GM20431 (cell line): ENCODE data around the gene ADARB2.

Experiments
- in situ Hi-C: fragments of 300-500 bp; cut with MseI, MboI; formaldehyde crosslinking; loops from one replicate; pipeline ENCODE4 v1.15.0; 2020; ENCODE audit warnings: low sequenced_read_pairs; ENCODE audit not compliant: unreplicated experiment

ADARB2 gene

DNA sequence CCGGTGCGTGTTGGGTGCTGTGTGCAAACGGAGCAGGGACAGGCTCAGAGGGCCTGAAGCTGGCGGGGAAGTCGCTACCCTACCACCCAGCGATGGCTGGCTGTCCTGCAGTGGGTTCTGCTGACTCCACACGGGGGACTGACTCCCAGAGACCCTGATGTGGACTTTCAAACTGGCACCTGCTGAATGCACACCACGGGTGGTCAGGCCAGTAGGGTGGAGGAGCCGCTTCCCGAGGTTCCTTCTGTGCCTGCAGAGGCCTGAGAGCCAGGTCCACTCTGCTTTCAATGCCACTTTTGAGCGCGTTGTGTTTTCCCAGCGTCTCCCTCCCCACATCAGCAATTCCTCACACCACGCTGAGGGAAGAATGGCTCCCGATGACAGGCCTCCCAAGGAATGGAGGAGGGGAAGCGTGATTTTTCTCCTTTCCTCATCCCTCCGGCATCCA is 135.3 kb downstream of the ADARB2 start:
- in situ Hi-C loops, result no loop called here

DNA sequence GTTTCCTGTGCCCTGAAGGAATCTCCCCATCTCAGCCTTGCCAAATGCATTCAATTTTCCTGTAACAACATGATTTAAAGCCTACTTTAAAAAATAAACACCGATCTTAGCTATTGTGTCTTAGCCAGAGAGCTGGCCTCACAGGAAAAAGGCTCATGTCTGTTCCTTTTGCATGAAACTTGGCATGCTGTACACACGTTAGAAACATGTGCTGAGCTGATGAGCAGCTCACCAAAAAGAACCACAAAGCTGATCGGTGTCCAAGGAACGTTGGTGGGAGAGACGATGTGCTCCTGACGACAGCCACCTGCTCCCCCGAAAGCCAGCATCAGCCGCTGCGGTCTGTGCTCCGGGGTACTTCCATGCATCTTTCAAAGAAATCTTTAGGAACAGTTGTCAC is 135.9 kb downstream of the ADARB2 start:
- in situ Hi-C loops, result no loop called here

DNA sequence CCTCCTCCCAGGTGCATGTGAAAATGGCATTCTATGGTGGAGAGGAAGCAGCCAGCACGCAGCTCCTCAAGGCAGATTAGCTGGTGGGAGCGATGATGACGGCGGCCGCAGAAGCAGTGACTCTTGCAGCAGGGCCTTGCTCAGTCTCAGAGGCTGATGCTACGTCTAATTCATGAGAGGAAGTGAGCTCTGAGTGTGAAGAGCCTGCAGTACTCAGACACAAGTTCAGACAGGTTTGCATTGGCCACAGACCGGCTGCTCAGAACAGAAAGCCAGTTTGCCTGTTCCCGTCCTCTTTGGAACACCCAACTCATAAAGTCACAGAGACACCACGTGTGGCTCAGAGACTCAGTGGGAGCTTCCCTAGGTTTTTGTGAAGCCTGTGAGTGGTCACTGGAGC is 136.5 kb downstream of the ADARB2 start:
- in situ Hi-C loops, result no loop called here

DNA sequence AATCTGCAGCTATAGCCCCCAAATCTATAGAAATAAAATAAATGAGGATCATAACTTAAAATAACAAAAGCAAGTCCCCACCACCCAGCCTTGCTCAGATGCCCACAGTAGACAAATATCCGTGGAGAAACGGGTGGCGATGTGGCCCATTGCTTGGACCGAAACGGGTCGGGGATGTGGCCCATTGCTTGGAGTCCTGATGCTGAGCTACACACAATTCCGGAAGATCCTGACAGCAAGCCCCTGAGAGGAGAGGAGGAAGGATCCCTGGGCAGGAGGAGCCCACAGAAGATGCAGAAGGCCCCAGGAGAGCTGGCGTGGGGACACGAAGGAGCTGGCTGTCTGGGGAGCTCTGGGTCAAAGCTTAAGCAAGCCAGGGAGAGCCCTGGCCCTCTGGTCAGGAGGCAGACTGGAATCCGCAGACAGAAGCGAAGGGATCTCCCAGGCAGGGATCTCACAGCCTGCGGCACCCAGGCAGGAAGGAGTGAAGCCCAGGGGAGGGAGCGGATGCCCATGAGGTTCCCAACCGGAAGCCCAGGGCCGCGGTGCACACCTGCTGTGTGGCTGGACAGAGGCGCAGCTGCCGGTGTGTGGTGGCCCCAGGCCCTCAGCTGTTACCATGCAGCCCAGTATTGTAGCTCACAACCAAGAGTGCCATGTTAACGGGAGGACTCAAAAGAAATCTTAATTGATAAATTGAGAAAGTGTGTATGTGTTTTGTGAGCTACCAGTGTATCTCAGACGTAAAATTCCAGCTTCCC is 138.8 kb downstream of the ADARB2 start:
- in situ Hi-C loops, result no loop called here

DNA sequence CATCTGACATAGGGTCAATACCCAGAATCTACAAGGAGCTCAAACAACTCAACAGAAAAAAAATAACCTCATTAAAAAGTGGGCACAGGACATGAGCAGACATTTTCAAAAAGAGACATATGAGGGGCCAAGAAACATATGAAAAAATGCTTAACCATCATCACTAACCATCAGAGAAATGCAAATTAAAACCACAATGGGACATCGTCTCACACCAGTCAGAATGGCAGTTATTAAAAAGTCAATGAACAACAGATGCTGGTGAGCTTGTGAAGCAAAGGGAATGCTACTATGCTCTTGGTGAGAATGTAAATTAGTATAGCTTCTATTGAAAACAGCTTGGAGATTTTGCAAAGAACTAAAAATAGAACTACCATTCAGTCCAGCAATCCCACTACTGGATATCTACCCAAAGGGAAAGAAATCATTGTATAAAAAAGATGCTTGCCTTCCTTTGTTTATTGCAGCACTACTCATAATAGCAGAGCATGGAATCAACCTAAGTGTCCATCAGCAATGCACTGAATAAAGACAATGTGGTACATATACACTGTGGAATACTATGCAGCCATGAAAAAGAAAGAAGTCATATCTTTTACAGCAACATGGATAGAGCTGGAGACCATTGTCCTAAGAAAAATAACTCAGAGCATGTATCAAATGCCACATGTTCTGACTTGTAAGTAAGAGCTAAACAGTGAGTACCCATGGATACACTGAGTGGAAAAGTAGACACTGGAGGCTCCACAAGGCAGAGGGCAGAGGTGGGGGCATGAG is 139.8 kb downstream of the ADARB2 start:
- in situ Hi-C loops, result no loop called here

DNA sequence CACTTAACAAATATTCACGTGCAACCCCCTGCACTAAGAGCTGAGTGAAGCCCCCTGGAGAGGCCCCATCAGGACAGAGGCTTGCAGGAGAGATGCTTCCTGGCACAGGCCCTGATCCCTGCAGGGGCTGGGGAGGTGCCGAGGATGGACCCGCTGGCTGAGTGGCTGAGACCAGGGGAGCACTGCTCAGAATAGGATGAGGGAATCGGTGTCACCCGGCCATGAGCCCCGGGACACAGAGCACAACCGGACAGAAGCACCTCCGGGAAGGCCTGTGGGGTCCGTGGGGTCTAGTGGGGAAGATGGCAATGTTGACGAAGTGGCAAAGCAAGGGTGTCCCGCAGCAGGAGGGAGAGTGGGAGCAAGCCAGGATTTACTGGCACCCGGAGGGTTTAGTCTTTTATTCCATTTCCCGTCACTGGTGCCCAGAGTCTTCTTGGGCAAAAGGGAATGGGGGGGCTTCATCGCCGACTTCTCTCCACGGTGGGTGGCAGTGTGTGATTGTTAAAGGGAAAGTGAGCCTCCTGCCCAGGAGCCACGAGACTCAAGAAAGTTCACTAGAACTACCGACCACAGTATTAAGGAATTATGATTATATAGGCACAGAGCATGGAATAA is 140.7 kb downstream of the ADARB2 start:
- in situ Hi-C loops, result no loop called here

DNA sequence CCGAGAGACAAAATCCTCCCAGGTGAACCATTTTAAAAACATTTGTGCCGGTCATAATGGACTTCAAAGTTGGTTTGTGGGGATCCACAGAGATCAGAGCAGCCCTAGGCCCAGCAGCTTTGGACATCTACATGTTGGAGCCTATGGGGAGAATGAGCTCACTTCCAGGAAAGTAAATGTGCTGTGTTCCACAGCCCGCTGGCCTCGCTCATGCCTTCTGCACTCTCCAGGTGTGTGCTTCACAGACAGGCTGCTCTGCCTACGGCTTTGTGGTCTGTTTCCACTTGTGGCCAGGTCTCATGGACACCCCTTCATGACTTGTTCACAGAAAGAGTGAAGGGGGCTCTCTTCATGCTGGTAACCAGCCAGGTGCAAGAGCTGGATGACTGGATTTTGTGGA is 141.6 kb downstream of the ADARB2 start:
- in situ Hi-C loops, result no loop called here

DNA sequence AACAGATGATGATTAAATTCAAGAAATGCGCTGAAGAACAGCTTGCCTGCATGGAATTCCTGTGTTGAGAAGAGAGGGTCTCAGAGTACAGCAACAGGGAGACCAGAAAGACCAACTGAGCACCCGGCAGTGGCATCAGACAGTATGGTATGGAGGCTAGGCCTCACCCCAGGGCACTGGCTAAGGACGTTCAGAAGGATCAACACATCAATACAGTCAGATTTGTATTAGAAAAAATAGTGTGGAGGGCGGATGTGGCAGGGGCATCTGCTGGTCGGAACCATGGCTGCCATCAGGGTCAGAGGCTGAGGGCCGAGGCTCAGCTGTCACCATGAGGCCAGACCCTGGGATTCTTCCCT is 142.1 kb downstream of the ADARB2 start:
- in situ Hi-C loops, result no loop called here

DNA sequence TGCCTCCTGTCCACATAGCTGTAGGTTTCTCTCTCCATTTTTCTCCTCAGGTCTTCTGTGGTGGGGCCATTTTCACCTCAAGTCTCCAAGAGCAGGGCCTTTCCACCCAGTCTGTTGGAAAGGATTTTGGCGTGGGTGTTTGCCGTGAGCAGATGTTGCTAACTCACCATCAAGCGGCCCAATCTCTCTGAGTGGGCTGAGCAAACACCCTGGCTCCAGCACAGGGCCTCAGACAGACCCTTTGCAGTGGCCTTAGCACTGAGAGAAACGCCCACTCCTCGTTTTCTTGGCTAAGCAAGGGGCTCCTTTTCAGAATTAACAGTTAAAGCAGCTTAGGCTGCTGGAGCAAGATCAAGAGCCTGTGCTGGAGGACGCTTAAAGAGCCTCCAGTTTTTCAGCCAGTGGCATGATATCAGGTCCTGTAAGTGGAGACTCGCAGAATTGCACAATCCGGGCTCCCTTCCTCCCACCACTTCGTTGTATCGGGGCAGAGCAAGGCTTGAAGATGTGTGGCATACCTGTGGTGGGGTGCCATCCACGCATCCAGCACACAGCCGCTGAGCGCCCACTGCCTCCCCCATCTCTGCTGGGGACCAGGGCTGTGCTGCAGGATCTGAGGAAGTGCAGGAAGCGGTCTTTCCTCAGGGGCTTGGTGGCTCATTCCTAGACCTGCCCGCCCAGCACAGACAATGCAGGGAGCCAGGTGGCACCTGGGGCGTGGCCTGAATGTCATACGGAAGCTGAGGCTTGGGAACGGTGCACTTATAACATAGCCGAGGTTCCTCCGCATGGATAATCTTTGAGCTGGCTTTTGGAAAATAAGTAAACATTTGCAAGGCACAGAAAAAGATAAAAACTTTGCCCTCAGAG is 142.7 kb downstream of the ADARB2 start:
- in situ Hi-C loops, result no loop called here

DNA sequence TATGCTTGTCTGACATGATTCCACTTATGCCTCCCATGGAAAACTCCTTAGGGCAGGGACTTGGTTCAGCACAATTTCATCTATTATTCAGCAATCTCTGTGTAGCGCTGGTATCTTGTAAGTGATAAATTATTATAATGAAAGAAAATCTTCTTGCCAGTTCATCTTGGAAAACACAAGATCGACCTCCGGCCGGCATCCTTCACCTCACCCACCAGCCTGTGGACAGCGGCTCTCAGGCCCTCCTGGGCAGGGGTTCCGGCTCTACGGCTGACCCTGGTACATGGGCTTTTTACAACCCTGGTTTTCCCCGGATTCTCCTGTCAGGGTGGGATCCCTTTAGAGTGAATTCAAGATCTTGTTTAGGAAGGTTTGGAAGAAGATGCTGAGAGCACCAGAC is 145.6 kb downstream of the ADARB2 start:
- in situ Hi-C loops, result no loop called here

DNA sequence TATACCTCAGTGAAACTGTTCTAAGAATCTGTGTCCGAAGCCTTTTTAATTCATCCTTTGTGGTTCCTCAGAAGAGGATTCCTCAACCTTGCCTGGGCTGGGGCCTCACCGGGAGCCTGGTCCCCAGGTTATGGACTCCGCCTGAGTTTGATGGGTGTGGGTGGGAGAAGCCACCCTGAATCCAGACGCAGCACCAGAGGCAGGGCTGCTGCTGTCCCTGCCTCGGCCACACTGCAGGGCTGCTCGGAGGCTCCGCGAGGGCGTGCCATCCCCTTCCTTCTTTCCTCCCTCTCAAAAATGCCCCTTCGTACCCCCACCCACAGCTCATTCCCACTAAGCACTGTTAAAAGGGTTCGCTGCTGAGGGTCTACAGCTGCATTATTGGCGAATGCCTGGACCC is 146.3 kb downstream of the ADARB2 start:
- in situ Hi-C loops, result no loop called here

DNA sequence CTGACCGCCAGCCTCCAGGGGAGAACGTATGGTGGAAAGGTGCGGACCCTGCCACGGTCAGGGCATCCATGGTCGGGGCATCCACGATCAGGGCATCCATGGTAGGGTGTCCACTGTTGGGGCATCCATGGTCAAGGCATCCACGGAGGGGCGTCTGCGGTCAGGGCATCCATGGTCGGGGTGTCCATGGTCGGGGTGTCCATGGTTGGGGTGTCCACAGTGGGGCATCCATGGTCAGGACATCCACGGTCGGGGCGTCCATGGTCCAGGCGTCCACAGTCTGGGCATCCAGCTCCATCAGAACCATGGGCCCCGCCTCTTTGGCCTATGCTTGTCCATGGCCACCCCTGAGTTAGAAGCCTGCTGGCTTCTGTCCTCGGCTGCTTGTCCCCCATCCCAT is 148.1 kb downstream of the ADARB2 start:
- in situ Hi-C loops, result no loop called here

DNA sequence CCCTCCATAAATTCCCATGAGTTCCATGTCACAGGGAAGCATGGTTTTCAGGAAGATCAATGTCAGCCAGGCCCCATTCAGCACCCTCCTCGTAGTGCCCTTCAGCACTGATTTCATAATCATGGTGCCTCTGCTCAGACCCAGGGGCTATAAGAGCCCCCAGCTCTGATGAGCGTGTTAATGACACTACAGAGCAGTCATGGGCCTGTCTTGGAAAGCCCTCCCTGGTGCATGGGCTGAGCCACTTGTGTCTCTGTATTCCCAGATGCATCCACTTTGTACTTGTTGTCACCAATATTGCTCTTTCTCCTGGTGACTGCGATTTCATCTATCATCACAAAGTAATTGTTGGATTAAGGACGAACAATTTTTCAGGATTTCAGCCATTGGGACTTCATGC is 154.6 kb downstream of the ADARB2 start:
- in situ Hi-C loops, result no loop called here

DNA sequence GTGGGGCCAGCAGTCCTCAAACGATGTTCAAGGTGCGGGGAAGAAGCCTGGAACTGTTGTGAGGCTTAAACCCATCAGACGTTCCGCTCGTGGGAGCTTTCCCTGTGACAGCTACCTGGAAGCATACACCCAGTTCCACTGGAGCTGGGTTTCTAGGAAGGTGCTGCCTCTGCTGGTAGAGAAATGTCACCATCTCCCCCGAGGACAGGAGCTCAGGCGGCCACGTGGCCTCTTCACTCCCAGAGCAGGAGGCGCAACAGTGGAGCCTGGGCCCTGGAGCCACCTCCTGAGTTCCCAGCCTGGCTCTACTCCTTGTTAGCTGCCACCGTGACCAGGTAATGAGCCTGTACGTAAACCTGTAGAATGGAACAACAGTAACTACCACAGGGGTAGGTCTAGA is 156.1 kb downstream of the ADARB2 start:
- in situ Hi-C loops, result no loop called here

DNA sequence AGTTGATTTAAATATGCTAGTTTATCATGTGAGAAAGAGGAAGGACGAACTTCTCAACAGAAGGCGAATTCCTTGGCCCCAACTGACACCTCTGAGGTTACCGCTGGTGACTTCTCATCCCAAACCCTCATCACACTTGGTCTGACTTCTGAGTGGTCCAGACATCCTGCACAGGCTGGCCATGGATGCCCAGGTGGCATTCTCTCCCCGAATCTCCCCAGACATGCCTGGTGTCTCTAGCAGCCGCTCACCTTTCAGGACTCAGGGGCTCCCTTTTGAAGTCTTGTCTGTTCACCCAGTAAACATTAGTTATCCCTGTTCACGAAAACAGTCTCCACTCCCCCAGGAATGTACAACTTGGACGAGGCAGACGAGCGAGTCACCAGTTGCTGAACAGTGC is 157.7 kb downstream of the ADARB2 start:
- in situ Hi-C loops, result no loop called here

DNA sequence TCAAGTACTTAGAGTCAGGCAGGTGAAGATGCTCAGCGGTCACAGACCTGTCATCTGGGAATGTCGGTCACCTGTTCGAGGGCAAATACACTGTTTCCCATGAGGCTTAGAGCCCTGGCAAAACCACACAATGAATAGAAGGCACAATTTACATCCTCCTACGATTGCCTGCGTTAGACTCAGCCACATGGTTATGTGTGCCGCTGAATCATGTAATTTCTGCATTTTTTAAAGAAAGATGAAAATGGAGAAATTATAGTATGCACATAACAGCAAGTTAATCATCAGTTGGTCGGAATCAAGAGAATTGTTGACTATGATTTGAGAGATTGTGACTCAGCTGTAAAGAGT is 158.2 kb downstream of the ADARB2 start:
- in situ Hi-C loops, result no loop called here

DNA sequence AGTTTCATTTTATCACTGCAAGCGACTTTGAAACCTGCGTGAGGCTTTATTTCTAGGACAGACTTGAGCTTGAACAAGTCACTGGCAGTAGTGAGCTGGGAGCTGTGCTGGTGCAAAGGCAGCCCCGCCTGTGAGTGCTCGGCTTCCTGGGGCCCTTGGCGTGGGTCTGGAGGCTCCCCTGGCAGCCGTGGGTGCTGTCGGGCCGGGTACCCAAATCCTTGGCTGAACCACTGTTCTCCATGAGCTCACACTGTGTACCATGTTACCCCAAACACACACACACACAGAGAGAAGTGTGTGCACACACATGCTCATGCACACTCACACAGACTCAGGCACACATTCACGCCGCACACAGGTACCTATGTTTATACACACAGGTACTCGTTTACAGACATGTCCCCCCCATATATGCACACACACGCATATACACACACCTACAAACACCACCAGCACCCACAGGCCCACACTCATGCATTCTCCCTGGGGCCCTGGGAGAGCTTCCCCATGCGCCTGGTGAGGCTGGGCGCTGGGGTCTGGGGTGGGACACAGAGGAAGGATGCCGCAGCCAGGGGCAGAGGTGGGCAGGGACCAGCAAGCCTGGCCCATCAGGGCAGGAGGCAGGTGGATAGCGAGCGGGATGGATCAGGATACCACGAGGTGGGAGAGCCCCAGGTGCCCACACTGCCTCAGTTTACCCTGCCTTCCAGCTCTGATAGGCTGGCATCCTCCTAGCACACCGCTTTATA is 158.8 kb downstream of the ADARB2 start:
- in situ Hi-C loops, result no loop called here

DNA sequence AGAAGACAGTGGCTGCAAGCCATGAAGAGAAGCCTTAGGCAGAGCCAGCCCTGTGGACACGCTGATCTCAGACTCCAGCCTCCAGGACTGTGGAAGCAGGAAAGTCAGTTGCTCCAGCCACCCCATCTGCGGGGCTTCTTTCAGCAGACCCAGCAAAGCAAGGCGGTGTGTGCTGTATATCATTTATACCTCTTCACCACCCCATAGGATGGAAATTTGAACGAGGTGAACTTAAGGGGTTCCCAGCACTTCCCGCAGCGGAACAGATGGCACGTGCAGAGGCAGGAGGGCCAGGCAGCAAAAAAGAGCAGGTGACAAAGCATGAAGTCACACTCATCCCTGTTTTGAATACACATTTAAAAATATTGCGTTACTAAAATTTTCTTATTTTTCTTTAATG is 159.4 kb downstream of the ADARB2 start:
- in situ Hi-C loops, result no loop called here

DNA sequence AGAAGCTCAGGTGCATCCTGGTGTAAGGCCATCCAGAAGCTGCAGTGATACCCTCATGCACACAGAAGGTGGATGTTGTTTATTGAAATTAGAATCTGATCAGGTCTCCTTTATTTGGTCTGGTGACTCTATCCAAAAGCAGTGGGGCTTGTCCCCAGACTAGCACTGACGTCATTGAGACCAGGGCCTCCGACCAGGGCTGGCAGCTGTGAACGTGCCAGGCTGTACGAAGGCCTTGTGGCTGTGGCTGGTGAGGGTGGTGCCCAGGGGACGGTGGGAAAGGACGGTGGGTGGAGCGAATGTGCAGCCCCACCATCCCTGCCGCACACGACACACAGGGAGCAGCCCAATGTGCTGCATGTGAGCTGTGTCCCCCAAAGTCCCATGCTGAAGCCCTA is 160.0 kb downstream of the ADARB2 start:
- in situ Hi-C loops, result no loop called here
